CD4-positive, alpha-beta T cell treated with Interleukin-15 for 4 hours (primary cell): ENCODE results near the gene IGF2R.
"Not testable (repeated sequence)": the region's sequence is repeated elsewhere in the genome, so short reads cannot be mapped to it uniquely, and the experiment has no call there.

Source experiments
- DNase-seq: peaks from one replicate; pipeline ENCODE4 v3.0.0-alpha.2; 2020; ENCODE audit warnings: low spot score

Gene IGF2R

DNA sequence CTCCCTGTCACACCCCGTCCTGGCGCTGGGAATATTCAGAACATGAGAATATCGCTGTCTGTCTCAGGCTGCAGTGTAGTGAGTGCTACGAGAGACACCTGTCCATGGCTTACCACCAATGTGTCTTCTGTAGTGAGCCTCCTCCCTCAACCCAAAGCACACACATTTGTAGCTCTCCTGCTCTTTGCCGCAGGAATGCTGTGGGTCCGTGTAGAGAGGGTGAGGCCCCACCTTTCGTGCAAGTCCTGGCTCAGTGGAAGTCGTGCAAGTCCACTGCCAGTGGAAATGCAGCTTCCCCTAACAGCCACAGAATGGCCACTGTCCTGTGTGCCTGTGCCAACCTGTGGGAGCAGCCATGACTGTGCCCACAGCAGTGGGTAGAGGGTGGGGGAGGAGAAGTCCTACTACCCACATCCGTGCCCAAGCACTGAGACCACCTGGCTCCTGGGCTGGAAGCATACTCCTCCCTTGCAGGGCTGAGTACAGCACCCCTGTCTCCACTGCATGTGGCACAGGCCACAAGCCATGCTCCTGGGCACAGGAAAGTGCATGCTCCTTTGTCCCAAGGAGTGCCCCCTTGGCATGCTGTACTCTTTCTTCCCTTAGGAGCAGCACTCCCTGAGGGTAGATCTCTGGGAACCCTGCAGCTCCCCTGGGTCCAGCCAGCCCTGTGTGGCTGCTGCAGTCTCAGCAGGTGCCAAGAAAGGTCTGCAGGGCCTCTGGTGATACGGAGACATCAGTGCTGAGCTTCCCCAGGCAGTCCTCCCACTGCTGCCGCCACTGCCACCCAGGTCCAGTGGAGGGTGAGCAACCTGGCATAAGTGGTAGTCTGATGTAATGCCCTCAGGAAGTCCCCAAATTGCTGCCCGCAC, 28.0 kb downstream of the IGF2R start:
- no peak for DNase-seq

DNA sequence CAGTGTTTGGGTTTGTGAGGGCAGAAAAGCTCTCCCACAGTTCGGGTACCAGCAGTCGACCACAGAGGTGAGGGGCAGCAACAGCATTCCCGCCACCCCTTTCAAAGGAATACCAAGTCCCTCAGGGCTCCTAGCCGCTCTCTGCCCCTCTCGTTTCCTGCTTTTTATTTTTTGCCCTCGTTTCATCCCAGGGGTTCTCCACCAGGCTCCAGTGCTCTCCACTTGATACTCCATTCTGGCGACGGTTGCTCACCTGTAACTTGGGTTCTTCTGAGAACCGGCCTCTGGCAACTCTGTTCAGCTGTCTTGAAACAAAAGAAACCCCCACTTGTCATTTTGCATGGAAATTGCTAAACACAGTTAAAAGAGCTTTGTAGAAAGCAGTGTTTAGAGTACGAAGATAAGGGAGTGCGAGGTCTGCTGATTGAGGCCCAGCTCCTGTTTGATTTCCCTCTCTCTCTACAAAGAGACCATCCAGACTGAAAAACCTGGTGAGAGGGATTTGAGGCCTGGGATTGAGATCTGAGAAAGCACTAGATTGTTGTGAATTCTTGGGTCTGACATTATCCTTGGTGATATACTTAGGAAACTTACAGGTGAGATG, 28.7 kb downstream of the IGF2R start:
- no peak for DNase-seq

DNA sequence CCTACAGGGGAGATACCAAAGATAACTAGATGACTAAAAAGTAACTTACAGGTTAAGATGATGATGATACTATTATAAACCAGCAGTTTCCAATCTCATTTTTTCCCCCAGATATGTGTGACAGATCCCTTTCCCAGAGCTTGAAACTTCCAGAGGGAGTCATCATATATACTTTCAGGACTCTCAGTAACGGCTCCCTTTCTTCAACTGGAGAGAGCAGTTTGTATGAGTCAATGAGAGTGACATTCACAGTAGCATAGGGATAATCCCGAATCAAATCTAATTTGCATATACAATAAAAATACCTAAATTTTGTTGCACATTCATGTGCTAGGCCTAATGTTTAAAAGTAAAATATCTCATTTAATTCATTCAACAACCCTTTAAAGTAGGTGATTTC, 29.7 kb downstream of the IGF2R start:
- DNase-seq = no peak

DNA sequence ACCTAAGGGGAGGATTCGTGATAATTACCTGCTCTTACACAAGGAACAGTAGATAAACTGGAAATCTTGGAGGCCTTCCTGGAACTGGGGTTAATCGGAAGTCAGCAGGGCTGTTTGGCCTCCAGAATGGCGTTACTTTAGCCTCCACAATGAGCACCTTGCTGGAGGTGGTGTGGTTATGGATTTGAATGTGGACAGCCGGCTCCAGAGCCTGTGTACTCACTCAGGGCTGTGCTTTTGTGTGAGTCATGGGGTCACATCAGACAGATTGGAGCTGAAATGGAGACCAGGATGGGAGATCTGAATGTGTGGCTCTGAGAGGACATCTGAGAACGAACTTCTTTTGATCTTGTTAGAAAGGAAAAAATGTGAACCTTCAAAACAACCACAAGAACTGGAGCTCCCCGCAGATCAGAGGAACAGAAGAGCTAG, 30.4 kb downstream of the IGF2R start:
- no peak for DNase-seq

DNA sequence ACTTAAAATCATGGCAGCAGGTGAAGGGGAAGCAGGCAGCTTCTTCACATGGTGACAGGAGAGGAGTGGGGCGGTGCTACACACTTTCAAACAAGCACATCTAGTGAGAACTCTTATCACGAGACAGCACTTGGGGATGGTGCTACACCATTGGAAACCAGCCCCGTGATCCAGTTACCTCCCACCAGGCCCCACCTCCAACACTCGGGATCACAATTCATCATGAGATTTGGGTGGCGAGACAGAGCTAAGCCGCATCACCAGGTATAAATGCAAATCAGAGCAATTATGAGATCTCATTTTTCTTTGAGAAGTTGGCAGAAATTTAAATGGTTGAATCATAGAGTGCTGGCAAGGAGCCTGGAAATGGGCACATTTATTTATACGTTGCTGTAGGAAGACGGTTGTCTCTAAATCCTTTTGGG, 31.4 kb downstream of the IGF2R start:
- no peak for DNase-seq

DNA sequence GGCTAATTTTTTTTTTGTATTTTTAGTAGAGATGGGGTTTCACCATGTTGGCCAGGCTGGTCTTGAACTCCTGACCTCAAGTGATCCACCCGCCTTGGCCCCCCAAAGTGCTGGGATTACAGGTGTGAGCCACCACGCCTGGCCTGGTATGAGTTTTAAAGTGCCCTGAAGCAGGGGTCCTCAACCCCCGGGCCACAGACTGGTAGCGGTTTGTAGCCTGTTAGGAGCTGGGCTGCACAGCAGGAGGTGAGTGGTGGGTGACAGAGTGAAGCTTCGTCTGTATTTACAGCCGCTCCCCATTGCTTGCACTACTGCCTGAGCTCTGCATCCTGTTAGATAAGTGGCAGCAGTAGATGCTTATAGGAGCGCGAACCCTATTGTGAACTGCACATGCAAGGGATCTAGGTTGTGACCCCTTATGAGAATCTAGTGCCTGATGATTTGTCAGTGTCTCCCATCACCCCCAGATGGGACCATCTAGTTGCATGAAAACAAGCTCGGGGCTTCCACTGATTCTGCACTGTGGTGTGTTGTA, 32.1 kb downstream of the IGF2R start:
- DNase-seq = not testable (repeated sequence)

DNA sequence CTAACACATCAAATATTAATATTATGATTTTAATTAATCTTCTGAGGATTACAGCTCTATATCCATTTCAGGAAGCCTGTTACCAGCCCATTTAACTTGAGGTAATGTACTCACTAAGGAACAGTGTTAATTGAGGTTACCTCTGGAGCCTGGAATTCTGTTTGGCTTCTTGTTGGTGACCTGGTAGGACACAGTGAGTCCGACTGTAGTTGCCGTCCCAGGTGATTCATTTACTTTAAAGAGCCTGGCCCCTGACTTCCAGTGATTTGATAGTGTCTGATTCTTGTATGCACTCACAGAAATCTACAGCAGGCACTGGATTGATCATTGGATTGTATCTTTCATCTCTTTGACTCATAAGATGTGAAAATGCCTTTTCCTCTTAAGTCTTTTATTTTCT, 34.0 kb downstream of the IGF2R start:
- DNase-seq = no peak

DNA sequence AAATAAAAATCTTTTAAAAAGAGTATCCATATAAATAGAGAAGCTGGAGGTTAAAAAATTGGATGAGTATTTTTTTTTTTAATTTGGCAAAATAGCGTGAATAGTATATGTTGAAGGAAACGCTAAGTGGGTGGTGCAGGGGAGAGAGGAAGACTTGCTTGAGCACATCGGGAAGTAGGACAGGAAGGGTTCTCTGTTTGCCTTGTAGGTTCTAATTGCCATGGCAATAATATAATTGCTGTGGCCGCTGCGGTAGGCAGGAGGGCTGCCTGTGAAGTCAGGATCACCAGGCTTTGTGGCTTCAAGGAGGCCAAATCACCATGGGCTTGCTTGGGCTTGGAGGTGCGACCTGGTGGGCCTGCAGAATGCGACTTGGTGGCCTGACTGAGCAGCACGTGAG, 35.1 kb downstream of the IGF2R start:
- no peak for DNase-seq

DNA sequence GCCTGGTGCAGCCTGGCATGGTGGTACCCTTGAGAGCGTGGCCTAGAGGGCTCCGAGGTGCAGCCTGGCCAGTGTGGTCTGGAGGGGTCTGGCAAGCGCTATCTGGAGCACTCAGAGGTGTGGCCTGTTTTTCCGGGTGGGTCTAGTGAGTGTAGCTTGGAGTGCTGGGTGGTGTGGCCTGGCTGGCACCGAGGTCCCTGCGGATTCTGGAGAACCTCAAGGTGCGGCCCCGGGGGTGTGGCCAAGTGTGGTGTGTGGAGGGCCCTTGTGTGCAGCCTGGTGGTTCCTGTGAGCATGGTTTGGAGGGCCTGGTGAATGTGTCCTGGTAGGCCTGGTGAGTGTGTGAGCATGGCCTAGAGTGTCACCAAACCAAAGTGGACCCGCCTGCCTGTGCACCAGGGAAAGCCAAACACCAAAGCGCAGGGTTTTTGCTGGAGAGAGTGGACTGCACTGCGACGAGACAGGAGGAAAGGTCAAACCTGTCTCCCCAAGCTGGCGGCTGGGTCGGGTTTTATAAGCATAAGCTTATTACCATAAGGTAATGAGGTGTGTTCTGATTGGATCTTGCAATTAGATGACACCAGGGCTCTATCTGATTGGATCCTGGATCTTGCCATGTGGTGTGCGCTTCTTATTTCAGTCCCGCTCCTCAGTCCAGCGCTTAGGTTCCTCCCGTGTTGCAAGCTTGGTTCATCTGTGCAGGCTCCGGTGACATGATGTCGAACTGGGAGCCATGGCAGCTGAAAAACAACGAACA, 35.7 kb downstream of the IGF2R start:
- DNase-seq = no peak

DNA sequence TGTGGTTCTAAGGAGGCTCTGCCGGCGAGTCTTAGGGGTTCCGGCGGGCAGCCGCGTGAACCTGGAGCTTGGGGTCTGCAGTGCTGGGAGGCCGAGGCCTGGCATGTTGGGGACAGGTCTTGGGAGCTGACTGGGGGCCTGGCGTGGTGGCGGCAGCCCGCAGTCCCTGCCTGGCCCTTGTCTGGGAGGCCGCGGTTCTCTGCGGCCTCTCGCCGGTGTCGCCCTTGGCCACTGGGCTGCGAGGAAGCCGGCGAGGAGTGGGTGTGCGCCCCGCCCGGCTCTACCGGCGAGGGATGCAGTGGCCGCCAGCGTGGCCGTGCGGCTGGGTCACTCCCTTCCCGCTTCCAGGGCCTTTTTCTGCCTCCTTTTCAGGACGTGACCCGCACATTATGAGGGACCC, 36.3 kb downstream of the IGF2R start:
- DNase-seq = no peak

DNA sequence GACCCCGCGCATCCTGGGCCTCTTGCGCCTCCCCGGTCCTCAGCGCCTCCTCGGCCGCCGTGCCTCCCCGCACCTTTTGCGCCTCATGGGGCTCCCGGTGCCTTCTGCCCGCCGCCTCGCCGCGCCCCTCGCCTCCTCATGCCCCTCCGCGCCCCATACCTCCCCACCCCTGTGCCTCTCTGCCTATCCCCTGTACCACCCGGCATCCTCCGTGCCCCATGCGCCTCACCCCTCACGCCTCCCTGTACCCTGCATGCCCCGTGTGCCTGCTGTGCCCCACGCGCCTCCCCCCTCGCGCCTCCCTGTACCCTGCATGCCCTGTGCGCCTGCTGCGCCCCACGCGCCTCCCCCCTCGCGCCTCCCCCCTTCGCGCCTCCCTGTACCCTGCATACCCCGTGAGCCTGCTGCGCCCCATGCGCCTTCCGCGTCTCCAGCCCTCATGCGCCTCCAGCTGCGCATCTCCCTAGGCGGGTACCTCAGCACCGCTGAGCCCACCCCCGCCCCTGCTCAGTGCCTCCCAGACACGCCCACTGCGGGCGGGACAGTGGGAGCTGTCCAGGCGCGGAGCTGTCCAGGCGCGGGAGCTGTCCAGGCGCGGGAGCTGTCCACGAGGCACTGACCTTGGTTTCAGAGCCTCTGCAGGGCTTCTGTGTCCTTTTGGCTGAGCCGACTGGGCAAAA, 37.1 kb downstream of the IGF2R start:
- DNase-seq = no peak

DNA sequence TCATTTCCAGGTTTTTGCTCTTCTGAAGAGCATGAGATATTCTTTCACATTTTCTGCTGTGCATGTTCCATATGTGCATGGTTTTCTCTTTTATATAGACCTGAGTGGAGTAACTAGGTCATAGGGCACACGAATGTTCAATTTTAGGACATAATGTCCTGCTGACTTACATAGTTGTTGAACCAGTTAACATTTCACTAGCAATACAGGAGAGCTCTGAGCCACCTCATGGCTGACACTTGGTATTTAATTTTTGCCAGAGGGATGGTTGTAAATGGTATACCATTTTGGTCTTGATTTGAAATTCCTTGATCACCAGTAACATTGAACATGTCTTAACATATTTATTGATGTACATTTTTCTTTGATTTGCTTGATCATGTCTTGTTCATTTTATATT, 38.3 kb downstream of the IGF2R start:
- DNase-seq = no peak

DNA sequence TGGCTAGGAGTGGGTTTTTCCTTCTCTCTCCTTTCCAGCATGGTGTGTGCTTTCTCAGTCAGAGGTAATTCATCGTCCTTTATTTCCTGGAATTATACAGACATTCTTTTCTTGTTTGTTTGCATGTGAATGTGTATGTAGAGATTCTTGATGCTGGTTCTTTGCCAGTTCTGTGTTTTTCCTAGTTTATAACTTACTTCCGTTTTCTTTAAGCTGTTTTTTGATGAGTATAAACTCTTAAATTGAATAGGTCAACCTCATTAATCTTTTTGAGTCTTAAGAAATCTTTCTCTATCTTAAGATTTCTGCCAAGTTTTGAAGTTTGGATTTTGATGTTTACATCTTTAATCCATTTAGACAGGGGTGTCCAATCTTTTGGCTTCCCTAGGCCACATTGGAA, 38.7 kb downstream of the IGF2R start:
- no peak for DNase-seq

DNA sequence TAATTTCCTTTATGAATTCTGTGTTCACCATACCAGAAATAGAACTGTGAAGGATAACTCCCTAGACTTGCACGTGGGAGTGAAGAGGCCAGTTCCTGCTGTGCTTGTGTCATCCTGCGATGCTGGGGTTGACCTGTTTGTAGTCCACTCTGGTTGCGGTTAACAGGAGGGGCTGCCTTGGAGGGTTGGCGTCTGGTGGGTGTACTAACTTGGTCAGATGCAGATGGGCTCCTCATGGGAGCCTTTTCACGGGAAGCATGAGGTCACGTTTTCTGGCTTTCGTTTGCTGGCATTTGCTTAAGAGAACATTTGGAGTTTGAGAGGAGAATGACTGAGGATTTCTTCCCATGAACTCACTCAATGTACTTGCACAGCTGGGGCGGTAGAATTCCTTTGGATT, 41.2 kb downstream of the IGF2R start:
- DNase-seq = no peak

DNA sequence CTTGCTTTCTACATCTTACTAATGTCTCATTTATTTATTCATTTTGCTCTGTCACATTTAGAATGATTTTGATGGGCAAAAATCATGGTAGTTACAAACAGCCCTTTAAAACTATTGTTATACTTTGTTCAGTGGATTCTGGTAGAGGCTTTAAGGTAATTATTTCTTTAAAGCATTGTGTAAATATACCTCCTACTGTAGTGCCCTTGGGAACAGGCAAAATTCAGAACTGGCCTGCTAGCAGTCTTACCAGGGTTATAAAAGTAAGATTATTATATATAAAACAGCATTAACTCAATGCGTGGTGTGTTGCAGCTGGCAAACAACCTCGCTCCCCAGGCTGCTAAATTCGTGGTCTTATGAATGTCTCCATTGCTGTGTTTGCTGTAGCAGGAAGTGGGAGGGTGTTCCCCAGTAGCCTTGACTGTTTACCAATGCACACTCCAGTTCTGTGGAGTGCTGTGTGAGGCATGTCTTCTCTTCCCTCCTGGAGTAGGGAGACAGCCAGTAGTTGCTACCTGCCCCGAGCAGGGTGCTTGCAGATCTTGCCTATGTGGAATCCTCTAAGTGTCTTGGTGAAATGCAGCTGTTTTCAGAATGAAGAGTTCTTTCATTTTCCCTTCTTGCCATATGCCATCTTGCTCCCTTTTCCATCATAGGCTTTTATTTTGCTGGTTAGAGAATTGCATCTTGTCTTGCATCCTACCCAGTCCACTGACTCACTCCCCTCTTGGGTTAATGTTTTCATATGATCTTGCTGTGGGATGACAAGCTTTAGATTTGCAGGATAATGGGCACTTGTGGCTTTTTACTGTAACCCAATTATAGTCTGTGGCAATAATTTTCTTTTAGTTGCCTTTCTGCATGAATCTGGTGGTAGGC, 45.3 kb downstream of the IGF2R start:
- peak; percentile 28 for DNase-seq

DNA sequence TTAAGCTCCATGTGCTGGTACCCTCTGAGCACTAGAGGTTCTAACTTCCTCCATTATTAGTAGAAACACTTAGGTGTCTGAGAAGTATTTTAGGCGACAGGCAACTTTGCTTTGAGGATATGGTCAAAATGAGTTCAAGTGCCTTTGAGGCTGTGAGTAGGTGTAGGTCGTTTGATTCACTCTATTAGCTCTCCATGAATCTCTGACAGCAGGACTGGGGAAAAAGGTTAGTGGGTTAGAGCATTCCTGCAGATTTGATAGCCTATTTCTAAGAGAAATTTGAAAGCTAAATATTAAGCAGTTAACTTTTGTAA, 45.9 kb downstream of the IGF2R start:
- DNase-seq = no peak

DNA sequence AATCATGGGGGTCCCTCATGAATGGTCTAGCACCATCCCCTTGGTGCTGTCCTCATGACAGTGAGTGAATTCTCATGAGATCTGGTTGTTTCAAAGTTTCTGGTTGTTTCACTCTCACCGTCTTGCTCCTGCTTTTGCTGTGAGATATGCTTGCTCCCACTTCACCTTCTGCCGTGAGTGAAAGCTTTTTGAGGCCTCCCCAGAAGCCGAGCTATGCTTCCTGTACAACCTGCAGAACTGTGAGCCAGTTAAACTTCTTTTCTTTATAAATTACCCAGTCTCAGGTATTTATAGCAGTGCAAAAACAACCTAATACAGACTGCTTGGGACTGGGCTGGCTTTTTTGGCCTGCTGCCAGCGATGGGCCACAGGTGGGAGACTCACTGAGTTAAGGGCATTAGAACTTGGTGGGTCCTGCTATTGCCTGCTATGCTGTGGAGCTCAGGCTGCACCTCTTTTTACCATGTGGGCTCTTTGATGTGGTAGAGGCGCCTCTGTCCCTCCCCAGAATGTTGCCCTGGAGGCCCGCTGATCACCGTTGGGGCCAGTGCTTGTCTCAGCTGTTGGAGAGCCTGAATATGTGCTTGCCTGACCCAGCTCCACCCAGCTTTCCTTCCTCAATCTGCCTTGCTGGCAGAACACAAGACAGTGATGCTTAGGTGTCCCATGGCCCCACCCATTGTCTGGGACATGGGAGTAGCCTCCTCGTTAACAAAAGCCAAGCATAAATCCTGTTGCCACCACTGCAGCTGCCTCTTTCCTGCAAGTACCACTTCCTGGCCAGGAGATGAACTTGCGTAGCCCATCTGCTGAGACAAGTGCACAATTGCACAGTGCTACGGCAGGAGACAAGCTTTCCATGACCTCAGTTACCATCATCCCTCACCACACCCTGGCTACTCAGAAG, 47.1 kb downstream of the IGF2R start:
- peak; percentile 16 for DNase-seq

DNA sequence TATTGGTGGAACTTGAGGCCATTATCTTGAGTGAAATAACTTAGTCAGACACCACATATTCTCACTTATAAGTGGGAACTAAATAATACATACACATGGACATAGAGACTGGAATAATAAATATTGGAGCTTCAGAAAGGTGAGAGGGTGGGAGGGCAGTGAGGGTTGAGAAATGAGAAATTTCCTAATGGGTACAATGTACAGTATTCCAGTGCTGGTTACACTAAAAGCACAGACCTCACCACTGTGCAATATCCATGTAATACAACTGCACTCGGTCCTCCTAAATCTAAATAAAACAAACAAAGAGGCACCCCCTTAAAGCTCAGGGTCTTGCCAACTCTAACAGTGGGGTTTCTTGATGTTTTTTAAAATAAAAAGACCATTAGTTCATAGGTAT, 53.2 kb downstream of the IGF2R start:
- DNase-seq = no peak

DNA sequence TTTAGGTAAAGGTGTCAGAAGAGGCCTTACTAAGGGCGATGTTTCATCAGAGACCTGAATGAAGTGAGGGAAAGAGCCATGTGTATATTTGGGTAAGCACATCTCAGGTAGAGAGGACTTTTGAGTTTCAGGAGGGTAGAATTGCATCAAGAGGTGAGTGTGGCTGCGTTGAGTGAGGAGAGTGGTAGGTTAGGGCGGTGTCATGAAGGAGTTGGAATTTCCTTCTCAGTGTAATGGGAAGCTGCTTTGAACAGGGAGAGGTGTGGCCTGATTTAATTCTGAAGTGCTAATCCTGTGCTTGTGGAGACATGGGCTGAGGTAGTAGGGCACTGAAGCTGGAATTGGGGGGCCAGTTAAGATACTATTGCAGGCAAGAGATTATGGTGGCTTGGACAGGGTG, 53.9 kb downstream of the IGF2R start:
- DNase-seq = no peak

DNA sequence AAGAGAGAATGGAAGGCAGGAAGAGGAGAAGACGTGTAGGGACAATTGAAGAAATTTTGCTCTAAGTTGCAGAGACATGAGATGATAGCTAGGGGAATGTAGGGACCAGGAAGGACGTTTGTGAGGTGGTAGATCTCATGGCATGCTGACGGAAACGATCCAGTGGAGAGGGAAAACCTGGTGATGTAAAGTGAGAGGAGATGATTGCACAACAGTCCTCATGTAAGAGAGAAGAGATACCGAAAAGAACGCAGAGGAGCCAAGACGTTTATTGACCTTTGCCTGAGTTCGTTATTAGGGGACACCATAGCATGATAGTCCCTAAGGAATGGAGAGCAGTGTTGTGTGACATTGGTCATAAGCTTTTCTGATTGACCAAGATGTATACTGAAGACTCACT, 55.3 kb downstream of the IGF2R start:
- DNase-seq = no peak
